Activated CD8-positive, alpha-beta T cell treated with anti-CD3 and anti-CD28 coated beads for 36 hours (primary cell): ENCODE measurements around the gene ADAMTS2. TPM values are rescaled to one million over a fixed set of nuclear protein-coding genes. Genes with fewer than 3 reads are reported as not detected.

Experiments
- ATAC-seq: fragments of 200-7000 bp; cut with Tn5 transposase; one replicate; pipeline ENCODE4 v1.10.0; 2021; ENCODE audit warnings: mild to moderate bottlenecking, moderate library complexity
- CTCF ChIA-PET: fragments of 350-600 bp; sonication (Branson Sonifier 250); formaldehyde crosslinking; loops from one replicate; lab custom pipeline; 2021; ENCODE audit warnings: antibody characterized with exemption; lab: Charles Lee
- POLR2A ChIA-PET: fragments of 350-600 bp; sonication (Branson Sonifier 250); formaldehyde crosslinking; loops from one replicate; lab custom pipeline; 2021; ENCODE audit warnings: antibody characterized with exemption; lab: Charles Lee
- DNase-seq: peaks from one replicate; pipeline ENCODE4 v3.0.0-alpha.2; 2020
- H3K27ac Mint-ChIP-seq: one replicate; pipeline ENCODE4 v1.8.0; 2021; ENCODE audit warnings: mild to moderate bottlenecking, mixed read lengths
- H3K27me3 Mint-ChIP-seq: one replicate; pipeline ENCODE4 v1.8.0; 2021; ENCODE audit warnings: mixed read lengths
- H3K36me3 Mint-ChIP-seq: one replicate; pipeline ENCODE4 v1.8.0; 2021; ENCODE audit warnings: low read depth, mixed read lengths
- H3K4me1 Mint-ChIP-seq: one replicate; pipeline ENCODE4 v1.8.0; 2021; ENCODE audit warnings: low read depth, mixed read lengths
- H3K4me3 Mint-ChIP-seq: one replicate; pipeline ENCODE4 v1.8.0; 2021; ENCODE audit warnings: mild to moderate bottlenecking, moderate library complexity, mixed read lengths
- H3K9me3 Mint-ChIP-seq: one replicate; pipeline ENCODE4 v1.8.0; 2021; ENCODE audit warnings: mixed read lengths
- intact Hi-C: fragments of 100-400 bp; cut with micrococcal nuclease; formaldehyde crosslinking; loops from one replicate; pipeline ENCODE4 v1.10.0; 2022
- total RNA-seq, 2 experiments: library from RNA; stranded (reverse); gene quantifications; one replicate each; pipeline ENCODE4 v1.2.3, GENCODE V29; 2021
- TF ChIP-seq, protein P1 (sequence below): fragments of 200-600 bp; IDR thresholded peaks from one replicate; pipeline ENCODE4 v1.8.0; 2022; ENCODE audit warnings: antibody characterized with exemption, mild to moderate bottlenecking

ADAMTS2 gene
- total RNA-seq, 2 experiments from 2014 or later: not detected

DNA sequence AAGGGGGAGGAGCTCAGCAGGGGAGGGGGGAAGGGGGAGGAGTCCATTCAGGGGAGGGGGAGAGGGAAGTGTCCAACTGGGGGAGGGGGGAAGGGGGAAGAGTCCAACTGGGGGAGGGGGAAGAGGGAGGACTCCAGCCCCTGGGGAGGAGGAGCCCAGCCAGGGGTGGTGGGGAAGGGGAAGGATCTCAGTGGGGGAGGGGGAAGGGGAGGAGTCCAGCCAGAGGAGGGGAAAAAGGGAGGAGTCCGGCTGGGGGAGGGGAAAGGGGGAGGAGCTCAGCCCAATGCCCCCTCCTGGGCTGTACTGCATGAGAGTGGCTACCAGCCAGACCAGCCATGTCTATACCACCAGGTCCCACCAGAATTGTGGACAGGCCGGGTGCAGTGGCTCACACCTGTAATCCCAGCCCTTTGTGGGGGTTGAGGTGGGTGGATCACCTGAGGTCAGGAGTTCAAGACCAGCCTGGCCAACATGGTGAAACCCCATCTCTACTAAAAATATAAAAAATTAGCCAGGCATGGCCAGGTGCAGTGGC, 30.6 kb upstream of the ADAMTS2 start:
- ChIA-PET CTCF (no interaction called here), POLR2A (no interaction called here)
- ATAC-seq (no peak), DNase-seq (no peak)
- no peak overlapping the region for H3K27ac Mint-ChIP-seq
- no peak overlapping the region for H3K4me3 Mint-ChIP-seq
- TF ChIP-seq, protein P1, sequence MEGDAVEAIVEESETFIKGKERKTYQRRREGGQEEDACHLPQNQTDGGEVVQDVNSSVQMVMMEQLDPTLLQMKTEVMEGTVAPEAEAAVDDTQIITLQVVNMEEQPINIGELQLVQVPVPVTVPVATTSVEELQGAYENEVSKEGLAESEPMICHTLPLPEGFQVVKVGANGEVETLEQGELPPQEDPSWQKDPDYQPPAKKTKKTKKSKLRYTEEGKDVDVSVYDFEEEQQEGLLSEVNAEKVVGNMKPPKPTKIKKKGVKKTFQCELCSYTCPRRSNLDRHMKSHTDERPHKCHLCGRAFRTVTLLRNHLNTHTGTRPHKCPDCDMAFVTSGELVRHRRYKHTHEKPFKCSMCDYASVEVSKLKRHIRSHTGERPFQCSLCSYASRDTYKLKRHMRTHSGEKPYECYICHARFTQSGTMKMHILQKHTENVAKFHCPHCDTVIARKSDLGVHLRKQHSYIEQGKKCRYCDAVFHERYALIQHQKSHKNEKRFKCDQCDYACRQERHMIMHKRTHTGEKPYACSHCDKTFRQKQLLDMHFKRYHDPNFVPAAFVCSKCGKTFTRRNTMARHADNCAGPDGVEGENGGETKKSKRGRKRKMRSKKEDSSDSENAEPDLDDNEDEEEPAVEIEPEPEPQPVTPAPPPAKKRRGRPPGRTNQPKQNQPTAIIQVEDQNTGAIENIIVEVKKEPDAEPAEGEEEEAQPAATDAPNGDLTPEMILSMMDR: no peak
- intact Hi-C loops: no loop called here
- H3K36me3 Mint-ChIP-seq: no peaks in the 10 kb centered on the region
- H3K4me1 Mint-ChIP-seq: no peaks in the 10 kb centered on the region
- no peaks in the 10 kb centered on the region for H3K9me3 Mint-ChIP-seq
- no peaks in the 10 kb centered on the region for H3K27me3 Mint-ChIP-seq

DNA sequence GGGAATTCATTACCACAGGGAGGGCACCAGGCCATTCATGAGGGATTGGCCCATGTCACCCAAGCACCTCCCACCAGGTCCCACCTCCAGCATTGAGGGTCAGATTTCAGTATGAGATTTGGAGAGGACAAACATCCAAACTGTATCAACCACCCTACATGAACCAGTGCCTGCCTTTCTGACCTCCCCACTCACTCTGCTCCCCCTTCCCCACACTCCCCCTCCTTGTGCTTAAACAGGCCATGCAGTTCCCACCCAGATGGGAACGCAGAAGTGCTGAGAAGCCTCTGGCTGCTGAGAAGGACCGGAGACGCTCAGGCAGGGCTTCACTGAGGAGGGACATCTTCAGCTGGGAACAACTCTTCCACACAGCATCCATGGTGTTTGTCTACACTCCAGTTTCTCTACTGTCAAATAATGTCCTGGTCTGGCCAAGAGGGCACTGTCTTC, 30.0 kb upstream of the ADAMTS2 start:
- ATAC-seq (no peak), DNase-seq (no peak)
- Mint-ChIP-seq H3K9me3 (no peaks in the 10 kb centered on the region), H3K36me3 (no peaks in the 10 kb centered on the region), H3K4me3 (no peak overlapping the region), H3K4me1 (no peaks in the 10 kb centered on the region), H3K27me3 (no peaks in the 10 kb centered on the region), H3K27ac (no peak overlapping the region)
- ChIA-PET POLR2A (no interaction called here), CTCF (no interaction called here)
- TF ChIP-seq, protein P1: no peak
- intact Hi-C loops: no loop called here

DNA sequence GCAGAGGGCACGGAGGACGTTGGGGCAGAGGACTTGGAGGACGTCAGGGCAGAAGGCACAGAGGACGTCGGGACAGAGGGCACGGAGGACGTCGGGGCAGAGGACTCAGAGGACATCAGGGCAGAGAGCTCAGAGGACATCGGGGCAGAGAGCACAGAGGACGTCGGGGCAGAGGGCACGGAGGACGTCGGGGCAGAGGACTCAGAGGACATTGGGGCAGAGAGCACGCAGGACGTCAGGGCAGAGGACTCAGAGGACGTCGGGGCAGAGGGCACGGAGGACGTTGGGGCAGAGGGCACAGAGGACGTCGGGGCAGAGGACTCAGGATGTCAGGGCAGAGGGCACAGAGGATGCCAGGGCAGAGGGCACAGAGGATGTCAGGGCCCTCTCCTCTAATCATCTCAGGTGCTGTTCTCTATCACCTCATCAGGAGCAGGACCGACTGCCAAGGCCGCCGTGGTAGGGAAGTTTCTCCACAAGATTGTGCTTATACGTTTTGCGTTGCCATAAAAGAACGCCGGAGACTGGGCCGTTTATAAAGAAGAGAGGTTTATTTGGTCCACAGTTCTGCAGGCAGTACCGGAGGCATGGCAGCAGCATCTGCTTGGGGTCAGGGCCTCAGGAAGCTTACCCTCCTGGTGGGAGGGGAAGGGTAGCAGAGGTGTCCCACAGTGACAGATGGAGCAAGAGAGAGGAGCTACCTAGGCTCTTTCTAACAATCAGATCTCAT, 29.4 kb upstream of the ADAMTS2 start:
- no peaks in the 10 kb centered on the region for H3K9me3 Mint-ChIP-seq
- intact Hi-C loops: no loop called here
- H3K4me3 Mint-ChIP-seq: no peak overlapping the region
- no peak for ATAC-seq
- TF ChIP-seq, protein P1: no peak
- H3K27ac Mint-ChIP-seq: no peak overlapping the region
- no peaks in the 10 kb centered on the region for H3K36me3 Mint-ChIP-seq
- POLR2A ChIA-PET: no interaction called here
- H3K4me1 Mint-ChIP-seq: no peaks in the 10 kb centered on the region
- CTCF ChIA-PET: no interaction called here
- H3K27me3 Mint-ChIP-seq: no peaks in the 10 kb centered on the region
- DNase-seq: no peak

DNA sequence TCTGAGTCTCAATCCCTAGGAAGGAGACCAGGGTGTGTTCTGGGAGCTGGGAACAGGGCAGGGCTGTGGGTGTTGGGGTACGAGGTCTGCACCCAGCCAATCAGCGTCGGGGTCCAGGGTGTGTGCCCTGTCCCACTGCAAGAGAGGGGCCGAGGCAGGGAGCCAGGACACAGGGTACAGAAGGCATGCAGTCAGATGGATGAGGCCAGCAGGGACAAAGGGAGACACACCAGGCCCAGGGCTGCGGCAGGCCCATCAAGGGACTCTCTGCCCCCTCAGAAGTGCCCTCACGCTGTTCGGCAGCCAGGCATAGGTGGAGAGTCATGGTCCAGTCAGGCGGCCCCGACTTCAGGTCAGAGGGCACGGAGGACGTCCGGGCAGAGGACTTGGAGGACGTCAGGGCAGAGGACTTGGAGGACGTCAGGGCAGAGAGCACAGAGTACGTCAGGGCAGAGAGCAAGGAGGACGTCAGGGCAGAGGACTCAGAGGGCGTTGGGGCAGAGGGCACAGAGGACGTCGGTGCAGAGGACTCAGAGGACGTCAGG, 28.8 kb upstream of the ADAMTS2 start:
- intact Hi-C loops: no loop called here
- H3K27me3 Mint-ChIP-seq: no peaks in the 10 kb centered on the region

More for the DNA sequence above, 28.8 kb upstream of the ADAMTS2 start:
- no peak overlapping the region for H3K4me3 Mint-ChIP-seq
- no peaks in the 10 kb centered on the region for H3K9me3 Mint-ChIP-seq
- H3K36me3 Mint-ChIP-seq: no peaks in the 10 kb centered on the region
- ChIA-PET POLR2A (no interaction called here), CTCF (no interaction called here)
- no peak for DNase-seq
- TF ChIP-seq, protein P1: no peak
- H3K4me1 Mint-ChIP-seq: no peaks in the 10 kb centered on the region
- H3K27ac Mint-ChIP-seq: no peak overlapping the region
- no peak for ATAC-seq
